Measurements from ENCODE around the gene SLC8A3. TPM values are rescaled to one million over a fixed set of nuclear protein-coding genes. Genes with fewer than 3 reads are reported as not detected.

SLC8A3 gene
- total RNA-seq, 1 experiment from 2014 or later = 0.13 TPM

DNA sequence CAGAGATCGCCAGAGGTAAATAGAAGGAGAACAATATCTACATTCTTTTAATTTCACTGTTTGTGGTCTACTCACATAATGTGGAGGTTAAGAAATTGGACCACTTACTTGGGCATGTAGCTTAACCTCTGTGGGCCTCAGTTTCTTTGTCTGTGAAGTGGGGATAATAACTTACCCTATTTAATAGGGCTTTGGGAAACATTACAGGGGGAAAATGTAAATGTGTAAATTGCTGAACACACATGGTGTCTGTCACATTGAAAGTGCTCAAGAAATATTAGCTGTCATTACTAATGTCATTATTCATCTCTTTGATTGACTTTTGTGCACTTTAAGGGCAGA lies 140.5 kb downstream of the SLC8A3 start:
- no peak overlapping the region for H3K18ac ChIP-seq (ENCODE audit: insufficient read length, low read depth, low read length)
- peaks cover 3% of the 10 kb centered on the region for H3K27me3 Mint-ChIP-seq (ENCODE audit: low read depth)
- H2BK20ac ChIP-seq (ENCODE audit: low read depth, low read length, poor library complexity, severe bottlenecking) = no peak overlapping the region
- no peaks in the 10 kb centered on the region for H3K79me1 ChIP-seq (ENCODE audit: insufficient read depth, low read depth, low read length, poor library complexity, severe bottlenecking)
- H3K23ac ChIP-seq (ENCODE audit: insufficient read length, low read depth, low read length) = no peak overlapping the region
- no peak overlapping the region for H4K91ac ChIP-seq (ENCODE audit: insufficient read length, low read depth, low read length)
- no peak overlapping the region for H3K27ac ChIP-seq (ENCODE audit: insufficient read length, low read depth, low read length)
- no peak overlapping the region for H2BK12ac ChIP-seq (ENCODE audit: insufficient read length, low read depth, low read length)
- no peak overlapping the region for H3K4ac ChIP-seq (ENCODE audit: low read depth, low read length)
- H3K79me2 ChIP-seq (ENCODE audit: insufficient read depth, low read length) = no peaks in the 10 kb centered on the region
- H4K8ac ChIP-seq (replicated peaks; ENCODE audit: insufficient read length, low read depth, low read length) = no peak overlapping the region
- no peak for DNase-seq
- no peak overlapping the region for H2AK5ac ChIP-seq (ENCODE audit: insufficient read length, low read length)
- TF ChIP-seq, protein P1, sequence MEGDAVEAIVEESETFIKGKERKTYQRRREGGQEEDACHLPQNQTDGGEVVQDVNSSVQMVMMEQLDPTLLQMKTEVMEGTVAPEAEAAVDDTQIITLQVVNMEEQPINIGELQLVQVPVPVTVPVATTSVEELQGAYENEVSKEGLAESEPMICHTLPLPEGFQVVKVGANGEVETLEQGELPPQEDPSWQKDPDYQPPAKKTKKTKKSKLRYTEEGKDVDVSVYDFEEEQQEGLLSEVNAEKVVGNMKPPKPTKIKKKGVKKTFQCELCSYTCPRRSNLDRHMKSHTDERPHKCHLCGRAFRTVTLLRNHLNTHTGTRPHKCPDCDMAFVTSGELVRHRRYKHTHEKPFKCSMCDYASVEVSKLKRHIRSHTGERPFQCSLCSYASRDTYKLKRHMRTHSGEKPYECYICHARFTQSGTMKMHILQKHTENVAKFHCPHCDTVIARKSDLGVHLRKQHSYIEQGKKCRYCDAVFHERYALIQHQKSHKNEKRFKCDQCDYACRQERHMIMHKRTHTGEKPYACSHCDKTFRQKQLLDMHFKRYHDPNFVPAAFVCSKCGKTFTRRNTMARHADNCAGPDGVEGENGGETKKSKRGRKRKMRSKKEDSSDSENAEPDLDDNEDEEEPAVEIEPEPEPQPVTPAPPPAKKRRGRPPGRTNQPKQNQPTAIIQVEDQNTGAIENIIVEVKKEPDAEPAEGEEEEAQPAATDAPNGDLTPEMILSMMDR (conservative IDR thresholded peaks at IDR 0.05) = no peak
- H2BK5ac ChIP-seq (ENCODE audit: insufficient read length, low read length) = no peak overlapping the region
- no peaks in the 10 kb centered on the region for H3K9me3 ChIP-seq (ENCODE audit: control insufficient read depth, low read depth, low read length)
- no peak overlapping the region for H3K27ac Mint-ChIP-seq
- H2BK15ac ChIP-seq (ENCODE audit: low read depth, low read length) = no peak overlapping the region
- H3K36me3 Mint-ChIP-seq (ENCODE audit: insufficient read depth in 1 of 3, low read depth in 3 of 3) = no peaks in the 10 kb centered on the region
- H3T11ph ChIP-seq (ENCODE audit: low read length) = no peak overlapping the region
- H3K23me2 ChIP-seq (ENCODE audit: insufficient read length, low read depth, low read length, poor library complexity, severe bottlenecking) = no peaks in the 10 kb centered on the region
- H3K4me3 Mint-ChIP-seq = no peak overlapping the region
- H4K5ac ChIP-seq (ENCODE audit: insufficient read length, low read depth, low read length) = no peak overlapping the region
- H3K56ac ChIP-seq (ENCODE audit: insufficient read length, low read depth, low read length) = no peak overlapping the region
- no peak overlapping the region for H3K4me2 ChIP-seq (ENCODE audit: insufficient read depth, insufficient read length, low read length)
- WGBS (ENCODE audit: extremely low coverage, insufficient read length, low lambda C conversion rate) = no CpG with 5 or more reads among the region's 1 CpG
- no peaks in the 10 kb centered on the region; a peak in 1 of 4 replicates for H3K4me1 Mint-ChIP-seq
- H3K14ac ChIP-seq (ENCODE audit: insufficient read depth, low read length) = no peak overlapping the region
- no peaks in the 10 kb centered on the region for H3K9me3 Mint-ChIP-seq
- H2BK120ac ChIP-seq (ENCODE audit: low read depth, low read length, poor library complexity, severe bottlenecking) = no peak overlapping the region
- no peaks in the 10 kb centered on the region for H4K20me1 ChIP-seq (ENCODE audit: control insufficient read depth, insufficient read depth, insufficient read length)
- no peak overlapping the region for H3K9ac ChIP-seq (ENCODE audit: extremely low read depth, insufficient read length, low read length)
- H3K27me3 ChIP-seq (ENCODE audit: insufficient read depth, low read length) = no peaks in the 10 kb centered on the region
- H2AFZ ChIP-seq (ENCODE audit: low read length) = no peak overlapping the region
- no peaks in the 10 kb centered on the region for H3K4me1 ChIP-seq (ENCODE audit: insufficient read depth, low read length)

Data from H9 (cell line).